ENCODE data around the gene PANX1. TPM values are rescaled to one million over a fixed set of nuclear protein-coding genes. Genes with fewer than 3 reads are reported as not detected.
A peak's percentile ranks its signal among the peaks of the same experiment; 100 is the strongest.

Gene PANX1
- total RNA-seq, 2 experiments from 2014 or later: 9.8 to 10.7 TPM

GRCh38 chr11:94140154-94140655 lies 11.6 kb downstream of the PANX1 start:
- CTCF ChIA-PET: no interaction called here
- Mint-ChIP-seq H3K9me3 (ENCODE audit: low read depth) (peaks cover 3% of the 10 kb centered on the region), H3K36me3 (ENCODE audit: low read depth) (peaks cover 10% of the 10 kb centered on the region), H3K4me1 (peaks cover 51% of the 10 kb centered on the region), H3K27ac (no peak overlapping the region), H3K27me3 (no peaks in the 10 kb centered on the region), H3K4me3 (no peak overlapping the region)
- DNase-seq (no peak), ATAC-seq (no peak)
- intact Hi-C loops (cut with DNase I, micrococcal nuclease): no loop called here
- POLR2A ChIA-PET: no interaction called here

- Mint-ChIP-seq H3K27ac (no peak overlapping the region), H3K4me1 (peaks cover 54% of the 10 kb centered on the region), H3K36me3 (ENCODE audit: low read depth) (peaks cover 2% of the 10 kb centered on the region), H3K9me3 (ENCODE audit: low read depth) (no peaks in the 10 kb centered on the region), H3K4me3 (no peak overlapping the region), H3K27me3 (no peaks in the 10 kb centered on the region)
- ChIA-PET POLR2A (no interaction called here), CTCF (interaction anchor here (1.5 kb wide), 1 partner anchor 10 kb away, joined by 6 read pairs; no protein-coding TSS in a partner anchor)
- no peak for ATAC-seq
- no peak for DNase-seq
- intact Hi-C loops (cut with DNase I, micrococcal nuclease): no loop called here
These were observed 13.1 kb downstream of the PANX1 start for GRCh38 chr11:94141511-94142307.

- no peaks in the 10 kb centered on the region for H3K27me3 Mint-ChIP-seq
- H3K4me3 Mint-ChIP-seq: no peak overlapping the region
- ChIA-PET POLR2A (no interaction called here), CTCF (interaction anchor here (0.6 to 1.5 kb wide), 2 partner anchors 9 to 926 kb away, joined by 5 to 6 read pairs; no protein-coding TSS in a partner anchor)
- intact Hi-C loops (cut with DNase I, micrococcal nuclease): no loop called here
- DNase-seq: no peak
- no peaks in the 10 kb centered on the region for H3K9me3 Mint-ChIP-seq (ENCODE audit: low read depth)
- no peak for ATAC-seq
- peaks cover 56% of the 10 kb centered on the region for H3K4me1 Mint-ChIP-seq
- no peak overlapping the region for H3K27ac Mint-ChIP-seq
- no peaks in the 10 kb centered on the region for H3K36me3 Mint-ChIP-seq (ENCODE audit: low read depth)
These were observed 14.0 kb downstream of the PANX1 start for GRCh38 chr11:94142308-94143281.

GRCh38 chr11:94144216-94144615 lies 15.6 kb downstream of the PANX1 start:
- no peak overlapping the region for H3K27ac Mint-ChIP-seq
- ATAC-seq (no peak), DNase-seq (no peak)
- ChIA-PET POLR2A (no interaction called here), CTCF (interaction anchor here (0.6 kb wide), 1 partner anchor 16 kb away, joined by 3 read pairs; the partner anchor contains the start of gene PANX1)
- intact Hi-C loops (cut with DNase I, micrococcal nuclease): no loop called here
- H3K36me3 Mint-ChIP-seq (ENCODE audit: low read depth): no peaks in the 10 kb centered on the region
- H3K4me1 Mint-ChIP-seq: peaks cover 67% of the 10 kb centered on the region
- H3K27me3 Mint-ChIP-seq: no peaks in the 10 kb centered on the region
- H3K9me3 Mint-ChIP-seq (ENCODE audit: low read depth): no peaks in the 10 kb centered on the region
- no peak overlapping the region for H3K4me3 Mint-ChIP-seq

- Mint-ChIP-seq H3K9me3 (ENCODE audit: low read depth) (no peaks in the 10 kb centered on the region), H3K27me3 (no peaks in the 10 kb centered on the region), H3K4me3 (no peak overlapping the region), H3K36me3 (ENCODE audit: low read depth) (no peaks in the 10 kb centered on the region), H3K27ac (no peak overlapping the region), H3K4me1 (peaks cover 71% of the 10 kb centered on the region)
- CTCF ChIA-PET: interaction anchor here (0.6 to 0.8 kb wide), 2 partner anchors 16 to 28 kb away, joined by 3 read pairs; partner anchors contain the start of gene PANX1
- ATAC-seq (no peak), DNase-seq (no peak)
- intact Hi-C loops (cut with DNase I, micrococcal nuclease): no loop called here
- POLR2A ChIA-PET: no interaction called here
These were observed 16.0 kb downstream of the PANX1 start for GRCh38 chr11:94144664-94145063.

- Mint-ChIP-seq H3K27ac (no peak overlapping the region), H3K27me3 (no peaks in the 10 kb centered on the region), H3K4me1 (peaks cover 71% of the 10 kb centered on the region), H3K4me3 (no peak overlapping the region), H3K9me3 (ENCODE audit: low read depth) (no peaks in the 10 kb centered on the region), H3K36me3 (ENCODE audit: low read depth) (no peaks in the 10 kb centered on the region)
- DNase-seq (no peak), ATAC-seq (no peak)
- intact Hi-C loops (cut with DNase I, micrococcal nuclease): no loop called here
- ChIA-PET POLR2A (no interaction called here), CTCF (interaction anchor here (0.8 kb wide), 1 partner anchor 27 kb away, joined by 3 read pairs; no protein-coding TSS in a partner anchor)
These were observed 16.8 kb downstream of the PANX1 start for GRCh38 chr11:94145431-94145830.

GRCh38 chr11:94145916-94146315 lies 17.3 kb downstream of the PANX1 start:
- DNase-seq (no peak), ATAC-seq (no peak)
- ChIA-PET CTCF (no interaction called here), POLR2A (no interaction called here)
- Mint-ChIP-seq H3K27ac (no peak overlapping the region), H3K36me3 (ENCODE audit: low read depth) (no peaks in the 10 kb centered on the region), H3K9me3 (ENCODE audit: low read depth) (no peaks in the 10 kb centered on the region), H3K27me3 (no peaks in the 10 kb centered on the region), H3K4me3 (no peak overlapping the region), H3K4me1 (peaks cover 73% of the 10 kb centered on the region)
- intact Hi-C loops (cut with DNase I, micrococcal nuclease): loop anchor here (2.0 kb wide), 2 partner anchors 15 to 17 kb away; partner anchors contain the start of gene PANX1 (in 1 of the 2)

- H3K4me3 Mint-ChIP-seq: peak overlapping the region; percentile 6
- ATAC-seq: peak; percentile 66
- no peaks in the 10 kb centered on the region for H3K9me3 Mint-ChIP-seq (ENCODE audit: low read depth)
- POLR2A ChIA-PET: no interaction called here
- no peaks in the 10 kb centered on the region for H3K27me3 Mint-ChIP-seq
- H3K27ac Mint-ChIP-seq: no peak overlapping the region
- DNase-seq: peak; percentile 63
- peaks cover 3% of the 10 kb centered on the region for H3K36me3 Mint-ChIP-seq (ENCODE audit: low read depth)
- intact Hi-C loops (cut with DNase I, micrococcal nuclease): loop anchor here (2.0 kb wide), 2 partner anchors 17 to 19 kb away; partner anchors contain the start of gene PANX1 (in 1 of the 2)
- CTCF ChIA-PET: interaction anchor here (0.7 kb wide), 1 partner anchor 18 kb away, joined by 3 read pairs; no protein-coding TSS in a partner anchor
- peaks cover 82% of the 10 kb centered on the region for H3K4me1 Mint-ChIP-seq
These were observed 18.8 kb downstream of the PANX1 start for GRCh38 chr11:94147433-94147845.

GRCh38 chr11:94148189-94148588 lies 19.5 kb downstream of the PANX1 start:
- no peak for DNase-seq
- POLR2A ChIA-PET: no interaction called here
- H3K36me3 Mint-ChIP-seq (ENCODE audit: low read depth): peaks cover 5% of the 10 kb centered on the region
- CTCF ChIA-PET: interaction anchor here (0.7 kb wide), 1 partner anchor 19 kb away, joined by 3 read pairs; no protein-coding TSS in a partner anchor
- no peak overlapping the region for H3K4me3 Mint-ChIP-seq
- no peaks in the 10 kb centered on the region for H3K9me3 Mint-ChIP-seq (ENCODE audit: low read depth)
- ATAC-seq: no peak
- intact Hi-C loops (cut with DNase I, micrococcal nuclease): no loop called here
- no peaks in the 10 kb centered on the region for H3K27me3 Mint-ChIP-seq
- no peak overlapping the region for H3K27ac Mint-ChIP-seq
- H3K4me1 Mint-ChIP-seq: peaks cover 83% of the 10 kb centered on the region

GRCh38 chr11:94149431-94150017 lies 20.9 kb downstream of the PANX1 start:
- H3K4me3 Mint-ChIP-seq: no peak overlapping the region
- H3K9me3 Mint-ChIP-seq (ENCODE audit: low read depth): no peaks in the 10 kb centered on the region
- ChIA-PET POLR2A (no interaction called here), CTCF (interaction anchor here (1.3 kb wide), 1 partner anchor 21 kb away, joined by 3 read pairs; the partner anchor contains the start of gene PANX1)
- H3K27ac Mint-ChIP-seq: no peak overlapping the region
- no peak for DNase-seq
- H3K4me1 Mint-ChIP-seq: peaks cover 84% of the 10 kb centered on the region
- no peaks in the 10 kb centered on the region for H3K27me3 Mint-ChIP-seq
- intact Hi-C loops (cut with DNase I, micrococcal nuclease): no loop called here
- H3K36me3 Mint-ChIP-seq (ENCODE audit: low read depth): peaks cover 10% of the 10 kb centered on the region
- no peak for ATAC-seq

- Mint-ChIP-seq H3K27ac (no peak overlapping the region), H3K36me3 (ENCODE audit: low read depth) (peaks cover 10% of the 10 kb centered on the region), H3K4me1 (peaks cover 81% of the 10 kb centered on the region), H3K4me3 (no peak overlapping the region), H3K9me3 (ENCODE audit: low read depth) (no peaks in the 10 kb centered on the region), H3K27me3 (no peaks in the 10 kb centered on the region)
- ChIA-PET CTCF (interaction anchor here (0.9 to 1.3 kb wide), 2 partner anchors 17 to 22 kb away, joined by 3 read pairs; partner anchors contain the start of gene PANX1), POLR2A (no interaction called here)
- DNase-seq: no peak
- ATAC-seq: no peak
- intact Hi-C loops (cut with DNase I, micrococcal nuclease): no loop called here
These were observed 21.4 kb downstream of the PANX1 start for GRCh38 chr11:94150056-94150455.

Data from activated CD4-positive, alpha-beta T cell treated with anti-CD3 and anti-CD28 coated beads for 36 hours (primary cell).